Endothelial cell of umbilical vein (primary cell): Measurements from ENCODE around the gene NIPSNAP2. TPM values are rescaled to one million over a fixed set of nuclear protein-coding genes. Genes with fewer than 3 reads are reported as not detected.
"Not testable (repeated sequence)": the region's sequence is repeated elsewhere in the genome, so short reads cannot be mapped to it uniquely, and the experiment has no call there.

ENCODE experiments used
- BruUV-seq: library from RNA; stranded (reverse); fragments of 400-500 nt; replicated peaks from 2 replicates; lab custom pipeline; 2021; lab: Mats Ljungman, UMichigan
- CTCF ChIA-PET: fragments of 300-600, 350-600 bp; sonication (Branson Sonifier 250); formaldehyde crosslinking; loops from one replicate; lab custom pipeline; 2021; ENCODE audit warnings: antibody characterized with exemption, inconsistent platforms; lab: Charles Lee
- POLR2A ChIA-PET: fragments of 300-600, 350-600 bp; sonication (Branson Sonifier 250); formaldehyde crosslinking; loops from one replicate; lab custom pipeline; 2021; ENCODE audit warnings: antibody characterized with exemption, inconsistent platforms; lab: Charles Lee
- DNase-seq: peaks from one replicate; pipeline ENCODE4 v3.0.0-alpha.2; 2011; ENCODE audit warnings: low read depth, low spot score
- FAIRE-seq: peaks from 2 replicates; lab custom pipeline; 2011; peaks lifted over from hg19 to GRCh38; lab: Jason Lieb, UNC
- H2AFZ ChIP-seq: 2 replicates; pipeline ENCODE4 v1.6.0; 2012; ENCODE audit warnings: low read depth, low read length, control low read depth, inconsistent platforms
- H3K27ac ChIP-seq: 2 replicates; pipeline ENCODE4 v1.5.1; 2011; ENCODE audit warnings: low read depth, mild to moderate bottlenecking, control low read depth, low read length, moderate library complexity; ENCODE audit not compliant: insufficient read depth
- H3K27me3 ChIP-seq, 2 experiments: 2 replicates each; pipeline versions ENCODE4 v1.6.0 to v1.6.1; 2011; ENCODE audit warnings: low read length in 2 of 2, mixed read lengths in 1 of 2; ENCODE audit not compliant: control insufficient read depth in 2 of 2, insufficient read depth in 2 of 2
- H3K36me3 ChIP-seq, 2 experiments: 2 replicates in 1 of 2; 3 replicates in 1 of 2; pipeline ENCODE4 v1.5.1; 2011; ENCODE audit warnings: low read length in 2 of 2, mild to moderate bottlenecking in 1 of 2, moderate library complexity in 1 of 2; ENCODE audit not compliant: control insufficient read depth in 2 of 2, insufficient read depth in 2 of 2; ENCODE audit errors: extremely low read depth in 1 of 2
- H3K4me1 ChIP-seq: 3 replicates; pipeline ENCODE4 v1.5.1; 2011; ENCODE audit warnings: mild to moderate bottlenecking, low read length; ENCODE audit not compliant: control insufficient read depth, insufficient read depth; ENCODE audit errors: extremely low read depth
- H3K4me2 ChIP-seq: 2 replicates; pipeline ENCODE4 v1.6.1; 2011; ENCODE audit warnings: low read length, control low read depth, mixed read lengths; ENCODE audit not compliant: insufficient read depth
- H3K4me3 ChIP-seq, 3 experiments: fragments of 200-600 bp in 1 of 3; sonication (generic), shearing (Covaris generic) in 1 of 3; replicated peaks in 1 of 3; 2 replicates each; pipeline ENCODE4 v1.5.1; 2011 to 2016; ENCODE audit warnings: control low read depth in 3 of 3, low read length in 3 of 3, mild to moderate bottlenecking in 2 of 3, inconsistent platforms in 1 of 3, low read depth in 1 of 3, moderate library complexity in 1 of 3; ENCODE audit not compliant: insufficient read depth in 1 of 3
- H3K79me2 ChIP-seq: 2 replicates; pipeline ENCODE4 v1.6.0; 2012; ENCODE audit warnings: low read length, inconsistent platforms; ENCODE audit not compliant: control insufficient read depth, insufficient read depth
- H3K9ac ChIP-seq: replicated peaks from 2 replicates; pipeline ENCODE3; 2011; ENCODE audit warnings: low read length, control low read depth; ENCODE audit not compliant: insufficient read depth; ENCODE audit errors: extremely low read depth
- H3K9me1 ChIP-seq: replicated peaks from 3 replicates; pipeline ENCODE4 v1.6.0; 2011; ENCODE audit warnings: mild to moderate bottlenecking, low read length; ENCODE audit not compliant: control insufficient read depth, insufficient read depth; ENCODE audit errors: extremely low read depth
- H3K9me3 ChIP-seq: replicated peaks from 2 replicates; pipeline ENCODE4 v1.5.1; 2012; ENCODE audit warnings: low read length, inconsistent platforms; ENCODE audit not compliant: control insufficient read depth, insufficient read depth
- H4K20me1 ChIP-seq: replicated peaks from 2 replicates; pipeline ENCODE3; 2011; ENCODE audit warnings: mild to moderate bottlenecking, low read length; ENCODE audit not compliant: control insufficient read depth, insufficient read depth; ENCODE audit errors: extremely low read depth
- EZH2 ChIP-seq: IDR thresholded peaks from 2 replicates; pipeline ENCODE4 v1.6.1; 2012; ENCODE audit warnings: borderline replicate concordance, low read depth, mild to moderate bottlenecking, moderate library complexity, low read length, inconsistent platforms; ENCODE audit not compliant: severe bottlenecking
- FOS ChIP-seq: IDR thresholded peaks from 2 replicates; pipeline ENCODE4 v1.6.1; 2011; ENCODE audit warnings: mild to moderate bottlenecking, low read length, moderate library complexity, borderline replicate concordance; ENCODE audit not compliant: insufficient read depth
- GATA2 ChIP-seq: IDR thresholded peaks from 2 replicates; pipeline ENCODE4 v1.7.0; 2011; ENCODE audit warnings: low read depth, mild to moderate bottlenecking, moderate library complexity, mixed read lengths, low read length; ENCODE audit not compliant: insufficient read length, insufficient read depth
- JUN ChIP-seq: IDR thresholded peaks from 2 replicates; pipeline ENCODE4 v1.6.1; 2011; ENCODE audit warnings: borderline replicate concordance, low read depth; ENCODE audit not compliant: insufficient read length, insufficient read depth
- MYC ChIP-seq: IDR thresholded peaks from one replicate; pipeline ENCODE4 v1.6.1; 2011; ENCODE audit warnings: mild to moderate bottlenecking, low read depth, low read length
- POLR2A ChIP-seq: IDR thresholded peaks from 2 replicates; pipeline ENCODE4 v1.6.1; 2012; ENCODE audit warnings: low read depth, mild to moderate bottlenecking, control low read depth, low read length
- POLR2AphosphoS5 ChIP-seq: IDR thresholded peaks from 2 replicates; pipeline ENCODE4 v1.6.1; 2012; ENCODE audit warnings: low read depth, mild to moderate bottlenecking, control low read depth, low read length, moderate library complexity; ENCODE audit not compliant: insufficient read depth
- dilution Hi-C: fragments of 300-500 bp; cut with MboI; formaldehyde crosslinking; loops from one replicate; pipeline ENCODE4 v1.15.0; 2019; ENCODE audit warnings: low sequenced_read_pairs; ENCODE audit not compliant: extremely low pct_ligation_motif_present
- intact Hi-C: fragments of 100-400 bp; cut with micrococcal nuclease; formaldehyde crosslinking; loops from one replicate; pipeline ENCODE4 v1.10.0; 2022
- polyA plus RNA-seq, 4 experiments: library from polyadenylated mRNA; depleted of rRNA in 3 of 4; stranded (reverse) in 3 of 4; unstranded in 1 of 4; fragments of >200 nt; gene quantifications; 2 replicates each; pipeline versions ENCODE4 v1.2.1 to v1.2.3, GENCODE V29; 2011 to 2012; ENCODE audit warnings: missing spikeins in 1 of 4
- total RNA-seq: library from RNA; stranded (reverse); gene quantifications from 2 replicates; pipeline ENCODE4 v1.2.3, GENCODE V29; 2021
- TF ChIP-seq, protein P1 (sequence below): IDR thresholded peaks from 2 replicates; pipeline ENCODE4 v1.6.1; 2011; ENCODE audit not compliant: insufficient read depth, insufficient read length
- TF ChIP-seq, protein P2 (sequence below), 2 donors: IDR thresholded peaks; 1 replicate in 1 of 2; 2 replicates in 1 of 2; pipeline ENCODE4 v1.5.1; 2011; ENCODE audit warnings: low read length in 2 of 2, mild to moderate bottlenecking in 2 of 2, moderate library complexity in 2 of 2, control low read depth in 1 of 2, inconsistent platforms in 1 of 2, low read depth in 1 of 2; ENCODE audit not compliant: insufficient read depth in 1 of 2; ENCODE audit errors: extremely low read depth in 1 of 2

NIPSNAP2 gene
- total and polyA plus RNA-seq, 2 donors (not counting 3 experiments of a cell fraction or from before 2014, with no cell fraction given): 29.7 to 50.5 TPM

DNA sequence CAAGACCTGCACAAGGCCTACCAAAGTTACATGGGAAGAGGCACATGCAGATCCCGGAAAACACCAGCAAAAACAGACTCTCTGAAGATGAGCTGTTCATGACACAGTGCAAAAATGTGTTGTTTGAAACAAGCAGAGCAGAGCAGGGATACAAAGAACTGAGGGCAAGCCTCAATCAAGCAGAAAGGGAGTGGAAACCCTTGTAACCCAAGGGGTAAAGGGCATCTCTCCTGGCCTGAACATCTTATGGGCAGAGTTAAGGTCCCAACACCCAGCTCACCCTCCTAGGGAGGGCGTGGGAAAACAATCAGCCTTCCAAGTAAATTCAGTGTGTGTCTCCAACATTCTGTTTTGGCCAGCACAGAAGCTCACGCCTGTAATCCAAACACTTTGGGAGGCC is 76.3 kb downstream of the NIPSNAP2 start:
- POLR2A ChIA-PET: interaction anchor here (0.6 kb wide), 2 partner anchors 21 to 66 kb away, joined by 3 to 4 read pairs; no protein-coding TSS in a partner anchor

DNA sequence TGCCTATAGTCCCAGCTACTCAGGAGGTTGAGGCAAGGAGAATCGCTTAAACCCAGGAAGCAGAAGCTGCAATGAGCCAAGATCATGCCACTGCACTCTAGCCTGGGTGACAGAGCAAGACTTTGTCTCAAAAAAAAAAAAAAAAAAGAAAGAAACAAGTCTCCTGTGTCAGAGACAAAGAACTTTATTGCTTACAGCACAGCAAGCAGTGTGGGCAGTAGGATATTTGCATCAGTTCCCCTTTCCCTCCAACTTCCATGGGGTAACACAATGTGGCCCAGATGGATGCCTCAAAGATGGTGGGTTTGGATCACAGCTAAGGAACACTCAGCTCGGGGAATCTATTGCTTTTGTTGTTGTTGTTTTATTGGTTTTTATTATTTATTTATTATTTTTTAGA is 81.4 kb downstream of the NIPSNAP2 start:
- H3K27me3 ChIP-seq, H3K9me1 ChIP-seq, H3K36me3 ChIP-seq, BruUV-seq, CTCF ChIA-PET, H3K4me2 ChIP-seq, dilution Hi-C loops, POLR2A ChIA-PET, DNase-seq, H3K9me3 ChIP-seq, H2AFZ ChIP-seq, FAIRE-seq, H3K4me3 ChIP-seq, H3K9ac ChIP-seq, H4K20me1 ChIP-seq, H3K27ac ChIP-seq: not testable (repeated sequence)
- H3K79me2 ChIP-seq: peaks cover 10% of the 10 kb centered on the region
- intact Hi-C loops: loop anchor here (1.0 kb wide), 2 partner anchors 11 to 17 kb away; no protein-coding TSS in a partner anchor
- H3K4me1 ChIP-seq: peaks cover 22% of the 10 kb centered on the region

More for the DNA sequence above, 76.3 kb downstream of the NIPSNAP2 start:
- no TSS peak for BruUV-seq
- TF ChIP-seq FOS: no peak
- TF ChIP-seq, protein P1, sequence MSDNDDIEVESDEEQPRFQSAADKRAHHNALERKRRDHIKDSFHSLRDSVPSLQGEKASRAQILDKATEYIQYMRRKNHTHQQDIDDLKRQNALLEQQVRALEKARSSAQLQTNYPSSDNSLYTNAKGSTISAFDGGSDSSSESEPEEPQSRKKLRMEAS: no peak
- TF ChIP-seq, protein P2, sequence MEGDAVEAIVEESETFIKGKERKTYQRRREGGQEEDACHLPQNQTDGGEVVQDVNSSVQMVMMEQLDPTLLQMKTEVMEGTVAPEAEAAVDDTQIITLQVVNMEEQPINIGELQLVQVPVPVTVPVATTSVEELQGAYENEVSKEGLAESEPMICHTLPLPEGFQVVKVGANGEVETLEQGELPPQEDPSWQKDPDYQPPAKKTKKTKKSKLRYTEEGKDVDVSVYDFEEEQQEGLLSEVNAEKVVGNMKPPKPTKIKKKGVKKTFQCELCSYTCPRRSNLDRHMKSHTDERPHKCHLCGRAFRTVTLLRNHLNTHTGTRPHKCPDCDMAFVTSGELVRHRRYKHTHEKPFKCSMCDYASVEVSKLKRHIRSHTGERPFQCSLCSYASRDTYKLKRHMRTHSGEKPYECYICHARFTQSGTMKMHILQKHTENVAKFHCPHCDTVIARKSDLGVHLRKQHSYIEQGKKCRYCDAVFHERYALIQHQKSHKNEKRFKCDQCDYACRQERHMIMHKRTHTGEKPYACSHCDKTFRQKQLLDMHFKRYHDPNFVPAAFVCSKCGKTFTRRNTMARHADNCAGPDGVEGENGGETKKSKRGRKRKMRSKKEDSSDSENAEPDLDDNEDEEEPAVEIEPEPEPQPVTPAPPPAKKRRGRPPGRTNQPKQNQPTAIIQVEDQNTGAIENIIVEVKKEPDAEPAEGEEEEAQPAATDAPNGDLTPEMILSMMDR (IDR thresholded peaks at IDR 0.05; ENCODE audit: extremely low read depth in 1 of 2, insufficient read depth in 1 of 2, low read depth in 1 of 2, low read length in 2 of 2): no peak
- TF ChIP-seq EZH2: no peak
- TF ChIP-seq POLR2A: no peak
- no peak for TF ChIP-seq POLR2AphosphoS5
- TF ChIP-seq JUN: no peak
- no peak for TF ChIP-seq GATA2
- no peak for TF ChIP-seq MYC
- Histone ChIP-seq H4K20me1 (no peaks in the 10 kb centered on the region), H3K79me2 (no peaks in the 10 kb centered on the region), H3K4me3 (no peak overlapping the region), H3K36me3 (no peaks in the 10 kb centered on the region), H3K4me1 (no peaks in the 10 kb centered on the region), H3K27ac (no peak overlapping the region), H3K9ac (no peak overlapping the region), H3K9me3 (no peaks in the 10 kb centered on the region), H2AFZ (no peak overlapping the region), H3K9me1 (no peaks in the 10 kb centered on the region), H3K4me2 (no peak overlapping the region), H3K27me3 (no peaks in the 10 kb centered on the region)
- no peak for FAIRE-seq
- dilution Hi-C loops (no loop called here), intact Hi-C loops (no loop called here)
- CTCF ChIA-PET: interaction anchor here (0.7 to 1.1 kb wide), 4 partner anchors 13 to 41 kb away, joined by 3 to 4 read pairs (median 3); no protein-coding TSS in a partner anchor
- no peak for DNase-seq
